NT2/D1 (cell line): ENCODE data around the gene FTL.

ENCODE experiments used
- SUZ12 ChIP-seq: IDR thresholded peaks from 2 replicates; pipeline ENCODE4 v1.6.1; 2011; ENCODE audit not compliant: insufficient read length, insufficient read depth; ENCODE audit errors: extremely low read depth
- YY1 ChIP-seq: IDR thresholded peaks from 2 replicates; pipeline ENCODE4 v1.6.1; 2011; ENCODE audit not compliant: insufficient read length, insufficient read depth

DNA sequence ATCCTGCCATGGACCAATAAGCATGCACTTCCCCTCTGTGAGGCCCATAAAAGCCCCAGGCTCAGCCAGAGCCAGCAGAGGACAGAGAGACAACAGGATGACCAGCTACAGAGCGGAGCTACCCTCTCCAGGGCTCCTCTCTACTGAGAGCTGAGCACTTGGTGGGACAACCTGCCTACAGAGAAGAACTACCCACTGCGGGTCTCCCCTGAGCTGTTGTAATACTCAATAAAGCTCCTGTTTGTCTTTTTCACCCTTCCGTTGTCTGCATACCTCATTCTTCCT lies 17.9 kb upstream of the FTL start:
- TF ChIP-seq SUZ12 = no peak
- no peak for TF ChIP-seq YY1
